B cell (primary cell): ENCODE measurements around the gene DLG1.

ENCODE experiments used
- EZH2 ChIP-seq: IDR thresholded peaks from 2 replicates; pipeline ENCODE4 v1.6.1; 2012; ENCODE audit warnings: borderline replicate concordance, low read depth, mild to moderate bottlenecking, moderate library complexity, low read length; ENCODE audit not compliant: insufficient read depth, poor library complexity, severe bottlenecking
- TF ChIP-seq, protein P1 (sequence below): fragments of 200-600 bp; IDR thresholded peaks from one replicate; pipeline ENCODE4 v1.8.0; 2022; ENCODE audit warnings: antibody characterized with exemption, mild to moderate bottlenecking

DNA sequence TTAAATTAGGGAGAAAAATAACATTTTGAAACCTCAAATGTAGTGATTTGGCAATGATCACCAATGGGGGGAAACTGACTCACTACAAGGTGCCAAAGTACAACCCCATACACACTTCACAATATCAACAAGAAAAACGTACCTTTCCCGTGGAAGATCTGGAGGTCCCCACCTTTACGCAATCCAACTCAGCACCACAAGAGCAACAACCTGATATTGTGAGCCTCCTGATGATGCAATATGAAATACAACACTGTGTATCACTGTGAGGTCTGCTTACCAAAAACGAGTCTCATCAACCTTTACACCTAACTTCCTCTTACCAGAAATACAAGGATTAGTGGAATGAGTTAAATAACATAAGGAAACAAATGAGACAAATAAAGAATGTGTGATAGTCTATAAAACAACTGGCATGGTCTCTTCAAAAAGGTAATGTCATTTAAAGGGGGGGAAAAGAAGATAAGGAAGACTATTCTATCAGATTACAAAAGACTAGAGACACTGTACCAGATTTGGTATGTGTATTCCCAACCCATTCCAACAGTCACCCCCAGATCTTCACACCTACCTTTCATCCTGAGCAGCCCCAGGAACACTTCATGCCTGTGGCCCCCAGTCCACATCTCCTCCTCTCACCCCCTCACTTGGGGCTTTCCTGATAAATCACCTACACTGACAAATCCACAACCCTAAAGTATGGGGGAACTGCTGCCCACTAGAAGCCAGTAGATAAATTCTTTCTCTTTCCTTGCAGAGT, 27.7 kb downstream of the DLG1 start:
- TF ChIP-seq, protein P1, sequence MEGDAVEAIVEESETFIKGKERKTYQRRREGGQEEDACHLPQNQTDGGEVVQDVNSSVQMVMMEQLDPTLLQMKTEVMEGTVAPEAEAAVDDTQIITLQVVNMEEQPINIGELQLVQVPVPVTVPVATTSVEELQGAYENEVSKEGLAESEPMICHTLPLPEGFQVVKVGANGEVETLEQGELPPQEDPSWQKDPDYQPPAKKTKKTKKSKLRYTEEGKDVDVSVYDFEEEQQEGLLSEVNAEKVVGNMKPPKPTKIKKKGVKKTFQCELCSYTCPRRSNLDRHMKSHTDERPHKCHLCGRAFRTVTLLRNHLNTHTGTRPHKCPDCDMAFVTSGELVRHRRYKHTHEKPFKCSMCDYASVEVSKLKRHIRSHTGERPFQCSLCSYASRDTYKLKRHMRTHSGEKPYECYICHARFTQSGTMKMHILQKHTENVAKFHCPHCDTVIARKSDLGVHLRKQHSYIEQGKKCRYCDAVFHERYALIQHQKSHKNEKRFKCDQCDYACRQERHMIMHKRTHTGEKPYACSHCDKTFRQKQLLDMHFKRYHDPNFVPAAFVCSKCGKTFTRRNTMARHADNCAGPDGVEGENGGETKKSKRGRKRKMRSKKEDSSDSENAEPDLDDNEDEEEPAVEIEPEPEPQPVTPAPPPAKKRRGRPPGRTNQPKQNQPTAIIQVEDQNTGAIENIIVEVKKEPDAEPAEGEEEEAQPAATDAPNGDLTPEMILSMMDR = no peak
- TF ChIP-seq EZH2 = no peak
